T-helper 2 cell treated with Interferon-gamma antibody and Interleukin-4, amounts not matched to agents 100 ng/mL and 5 ng/mL, for 36 hours (primary cell): ENCODE measurements around the gene PGS1. TPM values are rescaled to one million over a fixed set of nuclear protein-coding genes. Genes with fewer than 3 reads are reported as not detected.

Experiments
- intact Hi-C: fragments of 100-400 bp; cut with micrococcal nuclease; formaldehyde crosslinking; loops from one replicate; pipeline ENCODE4 v1.15.1; 2023
- total RNA-seq: library from RNA; stranded (reverse); gene quantifications from 2 replicates; pipeline ENCODE4 v1.2.3, GENCODE V29; 2022

Gene PGS1
- total RNA-seq, 1 donor from 2014 or later = 61.2 TPM

DNA sequence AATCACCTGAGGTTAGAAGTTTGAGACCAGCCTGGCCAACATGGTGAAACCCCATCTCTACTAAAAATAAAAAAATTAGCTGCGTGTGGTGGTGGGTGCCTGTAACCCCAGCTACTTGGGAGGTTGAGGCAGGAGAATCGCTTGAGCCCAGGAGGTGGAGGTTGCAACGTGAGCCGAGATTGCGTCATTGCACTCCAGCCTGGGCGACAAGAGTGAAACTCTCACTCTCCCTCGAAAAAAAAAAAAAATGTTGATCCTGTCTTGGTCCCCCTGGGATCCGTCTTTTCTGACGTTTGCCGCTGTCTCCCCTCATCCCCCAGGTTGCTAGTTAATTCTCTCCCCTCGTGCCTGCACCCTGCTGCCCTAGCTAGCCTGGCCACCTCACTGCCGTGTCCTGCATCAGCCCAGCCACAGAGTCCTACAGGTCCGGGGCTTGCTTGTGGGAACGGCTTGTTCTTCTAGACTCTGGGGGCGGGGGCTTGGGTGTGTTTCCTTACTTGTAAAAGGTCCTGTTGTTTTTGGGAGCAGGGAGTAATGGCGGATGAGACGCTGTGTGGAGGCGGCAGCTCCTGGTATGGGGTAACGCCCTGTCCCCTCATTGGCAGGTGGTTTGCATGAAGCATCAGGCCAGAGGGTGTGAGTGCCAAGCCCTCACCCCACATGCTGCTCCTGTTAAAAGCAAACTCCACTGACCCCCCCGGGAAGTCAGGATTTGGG, 44.6 kb downstream of the PGS1 start:
- intact Hi-C loops = loop anchor here (1.0 to 5.0 kb wide), 2 partner anchors 63 to 171 kb away; partner anchors contain the start of gene SOCS3

DNA sequence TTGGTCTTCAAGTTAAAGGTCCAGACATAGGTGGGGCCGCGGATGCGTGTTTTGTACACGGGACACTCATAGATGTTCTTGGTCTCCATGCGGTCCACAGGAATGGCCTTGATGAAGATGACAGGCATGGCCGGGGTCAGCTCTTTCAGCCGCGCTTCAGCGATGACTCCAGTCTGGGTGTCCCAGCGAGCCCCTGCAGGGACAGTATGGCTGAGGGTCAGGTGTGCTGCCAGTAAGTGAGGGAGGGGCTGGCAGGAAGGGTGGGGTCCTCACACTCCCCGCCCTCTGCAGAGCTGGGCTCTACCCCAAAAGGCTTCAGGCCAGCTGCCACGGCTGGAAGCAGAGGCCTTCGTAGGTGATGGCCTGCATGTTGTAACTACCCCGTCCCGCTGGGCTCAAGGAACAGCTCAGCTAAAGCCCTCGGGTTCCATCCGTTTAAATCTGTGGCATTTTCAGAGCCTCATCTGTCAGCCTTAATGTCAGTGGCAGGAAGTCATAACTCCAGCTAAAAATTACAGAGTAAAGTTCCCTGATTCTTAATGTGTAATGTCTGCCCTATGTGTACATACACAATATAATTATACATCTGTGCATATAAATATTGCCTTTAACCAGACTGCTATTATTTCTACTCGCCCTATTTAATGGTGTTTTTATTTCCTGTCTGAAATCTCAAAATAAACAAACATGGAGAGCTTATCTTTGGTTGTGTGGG, 45.7 kb downstream of the PGS1 start:
- intact Hi-C loops = loop anchor here (5.0 kb wide), 1 partner anchor 172 kb away; no protein-coding TSS in a partner anchor

DNA sequence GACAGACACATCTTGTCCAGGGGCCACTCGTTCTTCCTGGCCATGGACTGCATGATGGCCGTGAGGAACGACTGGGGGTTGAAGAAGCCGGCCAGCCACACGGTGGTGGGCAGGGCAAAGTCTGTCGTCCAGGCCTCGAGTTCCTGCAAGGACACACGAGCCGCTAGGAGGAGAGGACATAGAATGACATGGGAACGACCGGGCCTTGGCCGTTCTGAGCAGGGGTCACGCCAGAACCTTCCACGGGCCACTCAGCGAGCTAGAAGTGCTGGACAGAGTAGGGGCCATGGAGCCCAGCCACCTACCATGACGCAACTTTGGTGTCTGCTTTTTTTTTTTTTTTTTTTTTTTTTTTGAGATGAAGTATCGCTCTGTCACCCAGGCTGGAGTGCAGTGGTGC, 47.0 kb downstream of the PGS1 start:
- intact Hi-C loops = no loop called here

DNA sequence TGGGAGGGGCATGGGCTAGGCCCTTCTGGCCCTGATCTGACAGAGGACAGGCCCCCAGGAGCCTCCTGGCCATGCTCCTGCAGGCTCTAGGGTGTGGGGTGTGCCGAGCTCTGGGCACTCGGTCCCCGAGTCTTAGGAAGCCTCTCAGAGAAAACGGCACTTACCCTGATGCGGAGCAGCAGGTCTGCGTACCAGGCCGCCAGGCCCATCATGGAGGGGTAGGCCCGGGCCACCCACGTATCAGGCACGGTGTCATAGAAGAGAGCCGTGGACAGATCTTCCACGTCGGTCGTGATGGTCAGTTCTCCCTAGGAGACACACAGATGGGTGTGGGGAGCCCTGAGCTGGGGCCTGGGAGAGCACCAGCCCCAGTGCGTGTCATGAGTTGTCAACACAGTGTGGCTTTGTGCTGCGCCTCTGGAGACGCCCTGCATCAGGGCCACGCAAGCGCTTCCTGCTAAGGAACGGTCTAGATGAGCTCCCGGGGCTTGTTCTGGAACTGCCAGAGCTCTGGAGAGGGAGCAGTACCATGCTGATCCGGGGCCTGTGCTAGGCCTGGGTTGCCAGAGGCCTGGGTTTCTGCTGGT, 47.9 kb downstream of the PGS1 start:
- intact Hi-C loops = no loop called here

DNA sequence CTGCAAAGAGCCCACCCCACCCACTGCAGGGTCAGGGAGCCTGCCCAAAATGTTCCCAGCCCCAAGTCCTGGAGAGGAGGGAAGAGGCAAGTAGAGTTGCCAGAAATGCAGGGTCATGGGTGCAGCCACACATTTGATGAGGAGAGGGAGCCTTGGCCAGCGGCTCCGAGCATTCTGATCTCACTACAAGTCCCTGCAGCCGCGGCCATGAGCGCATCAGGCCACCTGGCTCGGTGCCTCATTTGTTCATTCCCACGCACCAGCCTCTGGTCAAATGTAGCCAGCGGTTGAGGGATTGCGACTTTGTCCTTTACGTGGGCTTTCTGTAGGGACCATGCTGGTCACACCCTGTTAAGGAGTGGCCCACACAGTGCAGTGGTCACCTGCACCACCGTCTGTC, 48.7 kb downstream of the PGS1 start:
- intact Hi-C loops = no loop called here

DNA sequence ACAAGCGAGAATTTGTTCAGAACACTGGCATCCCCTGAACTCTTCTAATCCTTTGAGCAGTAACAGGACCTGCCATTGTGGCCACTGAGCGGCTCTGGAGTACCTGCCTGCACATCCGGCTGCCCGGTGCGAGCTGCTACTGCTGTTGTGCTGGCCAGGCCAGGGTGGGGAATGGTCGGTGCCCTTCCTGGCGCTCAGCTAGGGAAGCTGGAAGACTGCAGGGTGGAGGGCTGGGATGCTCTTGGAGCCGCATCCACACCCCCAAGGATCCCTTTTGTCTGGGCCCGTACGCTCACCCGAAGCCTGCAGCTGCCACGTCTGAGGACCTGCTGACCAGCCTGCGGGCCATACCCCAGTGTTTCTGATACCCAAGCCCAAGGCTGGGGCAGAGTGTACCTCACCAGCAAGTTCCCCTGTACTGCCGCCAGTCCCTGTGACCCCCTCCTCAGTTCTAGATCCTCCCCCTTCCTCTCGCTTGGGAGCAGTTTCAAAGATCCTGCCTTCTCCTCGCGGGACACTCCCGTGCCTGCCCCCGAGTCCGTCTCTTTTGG, 49.7 kb downstream of the PGS1 start:
- intact Hi-C loops = no loop called here

DNA sequence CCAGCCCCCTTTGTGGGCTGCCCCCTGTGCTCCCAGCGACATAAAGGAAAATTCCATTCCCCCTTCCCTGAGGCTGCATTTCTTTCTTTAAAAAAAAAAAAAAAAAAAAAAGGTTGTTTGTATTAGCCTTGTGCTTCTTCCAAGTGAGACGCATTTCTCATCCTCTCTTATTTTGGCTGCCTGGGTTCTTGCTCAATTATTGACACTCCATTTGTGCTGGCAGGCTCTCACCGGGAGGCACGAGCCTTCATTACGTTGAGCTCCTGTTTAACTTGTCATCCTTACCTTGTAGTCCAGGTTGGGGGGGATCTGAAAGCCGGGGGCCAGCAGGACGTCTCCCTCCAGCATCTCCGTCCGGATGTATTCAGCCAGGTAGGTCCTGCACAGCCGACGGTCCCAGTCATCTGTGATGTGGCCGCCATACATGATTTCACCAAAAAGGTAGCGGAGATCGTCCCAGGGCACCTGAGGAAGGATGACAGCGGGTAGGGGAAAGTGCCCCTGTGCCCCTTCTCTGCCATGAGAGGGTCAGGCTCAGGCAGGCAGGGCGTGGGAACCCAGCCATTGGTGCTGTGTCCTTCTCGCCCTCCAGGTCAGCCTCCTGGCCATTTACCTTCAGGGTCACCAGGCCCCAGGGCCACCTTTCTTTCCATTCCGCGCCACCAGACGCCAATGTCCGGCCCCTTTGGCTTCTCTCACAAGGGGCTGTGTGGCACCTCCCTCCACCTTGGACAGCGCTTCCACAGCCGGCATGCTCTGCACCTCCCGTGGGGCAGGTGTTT, 50.6 kb downstream of the PGS1 start:
- intact Hi-C loops = no loop called here

DNA sequence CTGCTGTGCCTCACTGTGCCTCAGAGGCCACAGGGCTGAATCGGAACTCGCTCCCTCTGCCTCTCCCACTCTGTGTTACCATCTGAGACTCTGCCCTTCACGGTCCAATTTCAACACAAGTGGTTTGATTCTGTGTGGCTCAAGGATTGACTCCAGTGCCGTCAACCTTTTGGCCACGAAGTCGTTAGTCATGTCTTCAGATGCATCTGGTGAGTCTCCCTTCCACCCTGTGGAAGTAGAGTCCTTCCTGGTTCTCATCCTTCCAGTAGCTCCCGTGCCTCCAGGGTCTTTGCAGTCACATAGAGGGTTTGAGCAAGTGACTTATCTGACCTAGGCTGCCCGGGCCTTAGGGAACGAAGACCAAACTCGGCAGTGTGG, 51.2 kb downstream of the PGS1 start:
- intact Hi-C loops = no loop called here

DNA sequence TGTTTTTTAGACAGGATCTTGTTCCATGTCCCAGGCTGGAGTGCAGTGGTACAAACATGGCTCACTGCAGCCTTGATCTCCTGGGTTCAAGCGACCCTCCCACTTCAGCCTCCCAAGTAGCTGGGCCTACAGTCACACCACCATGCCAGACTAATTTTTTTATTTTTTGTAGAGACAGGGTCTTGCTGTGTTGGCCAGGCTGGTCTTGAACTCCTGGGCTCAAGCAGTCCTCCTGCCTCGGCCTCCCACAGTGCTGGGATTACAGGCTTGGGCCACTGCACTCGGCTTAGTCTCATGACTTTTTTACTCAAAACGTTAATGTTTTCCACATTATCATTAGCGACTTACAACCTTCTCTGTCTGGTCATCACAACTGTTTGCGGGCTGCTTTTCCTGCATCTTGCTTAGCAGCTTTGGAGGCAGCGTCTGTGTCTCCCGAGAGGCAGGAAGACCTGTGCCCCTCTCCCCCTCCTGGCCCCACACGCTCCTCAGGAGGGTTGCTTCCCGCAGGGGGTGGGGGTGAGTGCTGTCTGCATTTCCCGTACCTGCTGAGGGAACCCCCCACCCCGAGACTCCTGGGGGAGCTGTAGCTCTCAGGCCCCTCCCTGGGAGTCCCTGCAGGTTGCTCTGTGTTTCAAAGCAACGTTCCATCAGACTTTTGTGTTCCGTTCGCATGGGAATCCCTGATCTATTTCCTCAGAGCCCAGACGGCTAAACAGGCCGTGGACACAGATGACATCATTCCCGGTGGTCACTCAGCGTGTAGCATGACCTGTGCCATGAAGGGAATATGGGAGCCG, 52.6 kb downstream of the PGS1 start:
- intact Hi-C loops = no loop called here

DNA sequence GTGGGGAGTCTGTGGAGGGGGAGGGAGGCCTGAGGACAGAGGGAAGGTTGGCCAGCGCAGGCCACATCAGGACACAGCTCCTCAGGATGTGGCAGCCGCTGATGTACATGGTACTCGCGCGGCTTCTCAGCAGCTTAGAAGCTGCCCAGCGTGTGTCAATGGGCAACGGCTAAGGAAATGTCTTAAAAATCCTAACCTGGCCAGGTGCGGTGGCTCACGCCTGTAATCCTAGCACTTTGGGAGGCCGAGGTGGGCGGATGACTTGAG, 53.2 kb downstream of the PGS1 start:
- intact Hi-C loops = no loop called here

DNA sequence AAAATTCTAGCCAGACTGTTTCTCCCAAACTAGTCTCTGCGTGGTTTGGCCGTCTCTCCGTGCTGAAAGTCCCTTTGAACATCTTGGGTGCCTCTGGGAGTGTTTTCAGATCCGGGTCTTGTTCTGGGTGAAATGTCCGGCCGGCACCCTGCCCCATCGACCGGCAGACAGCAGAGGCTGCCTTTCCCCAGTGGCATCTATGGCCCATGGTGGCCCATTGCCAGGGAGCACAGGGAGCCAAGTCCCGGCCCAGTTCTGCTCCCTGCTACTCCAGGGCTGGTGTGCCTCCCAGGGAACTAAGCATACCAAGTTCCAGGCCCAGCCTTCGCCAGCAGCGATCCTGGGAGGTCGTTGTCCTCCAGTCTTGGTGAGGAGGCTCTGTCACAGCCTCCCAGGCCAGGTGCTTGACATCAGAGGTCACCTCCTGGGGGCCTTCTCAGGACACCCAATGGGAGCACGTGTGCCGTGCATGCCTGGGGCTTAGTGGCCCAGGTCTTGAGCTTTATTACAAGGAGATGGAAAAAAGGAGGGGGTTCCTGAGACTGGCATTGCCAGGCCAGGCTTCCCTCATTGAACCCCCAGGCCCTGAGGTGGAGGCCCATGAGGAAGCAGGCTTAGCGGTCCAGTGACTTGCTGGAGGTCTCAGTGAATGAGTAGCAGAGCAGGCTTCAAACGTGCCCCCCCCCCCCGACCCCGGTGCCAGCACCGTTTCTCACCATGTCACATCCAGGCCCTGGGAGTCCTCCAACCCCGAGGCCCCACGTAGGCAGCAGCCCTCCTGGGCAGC, 54.0 kb downstream of the PGS1 start:
- intact Hi-C loops = no loop called here

DNA sequence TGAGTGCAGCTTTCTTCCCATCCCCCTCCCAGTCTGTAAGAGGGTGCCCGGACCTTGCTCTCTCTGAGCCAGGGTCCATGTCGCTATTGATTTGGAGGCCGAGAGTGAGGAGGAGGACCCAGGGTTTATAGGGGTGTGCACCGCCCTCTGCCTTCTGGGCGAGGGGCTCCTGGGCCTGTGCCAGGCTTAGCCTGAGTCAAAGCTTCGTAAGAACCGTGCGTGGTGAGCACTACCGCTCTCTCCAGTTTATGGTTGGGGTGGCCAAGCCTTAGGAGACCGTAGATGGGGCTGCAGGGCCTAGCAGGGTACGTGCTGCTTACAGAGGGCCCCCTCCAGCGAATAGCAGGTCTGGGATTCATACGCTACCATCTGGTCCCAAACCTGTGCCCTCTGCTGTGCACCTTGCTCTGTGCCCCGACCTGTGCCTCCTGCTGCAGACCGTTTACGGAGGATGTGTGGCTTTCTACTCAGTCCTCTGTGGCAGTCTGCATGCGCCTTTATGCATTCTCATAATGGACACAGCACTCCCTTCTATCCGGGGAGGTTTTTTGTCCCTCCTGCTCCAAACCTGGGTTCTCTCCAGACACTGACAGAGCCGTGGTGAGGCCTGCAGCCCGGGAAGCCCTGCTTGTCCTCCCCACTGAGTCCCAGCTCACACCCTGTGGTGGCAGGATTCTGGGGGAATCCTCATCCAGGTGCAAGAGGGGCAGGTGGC, 54.7 kb downstream of the PGS1 start:
- intact Hi-C loops = no loop called here

DNA sequence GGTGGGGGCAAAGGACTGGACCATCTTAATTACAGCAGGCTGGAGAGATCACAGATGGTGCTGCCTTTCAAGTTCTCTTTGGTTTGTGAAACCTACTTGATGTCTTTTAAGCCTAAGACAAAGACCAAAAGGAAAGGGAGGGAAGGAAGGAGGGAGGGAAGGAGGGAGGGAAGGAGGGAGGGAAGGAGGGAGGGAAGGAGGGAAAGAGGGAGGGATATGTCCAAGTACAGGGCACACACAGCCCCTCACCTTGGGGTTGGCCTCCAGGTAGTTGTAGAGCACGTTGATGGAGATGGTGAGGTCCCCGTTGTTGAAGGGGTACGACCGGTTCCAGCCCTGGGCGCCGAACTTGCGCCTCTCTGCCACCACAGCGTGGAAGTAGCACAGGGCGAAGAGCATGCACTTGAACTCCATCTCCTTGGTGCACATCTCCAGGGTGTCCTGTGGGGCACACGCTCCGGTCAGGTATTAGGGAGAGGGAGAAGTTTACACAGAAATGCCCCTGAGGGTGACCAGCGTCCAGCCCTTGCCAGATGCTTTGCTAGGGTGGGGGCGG, 55.4 kb downstream of the PGS1 start:
- intact Hi-C loops = no loop called here

DNA sequence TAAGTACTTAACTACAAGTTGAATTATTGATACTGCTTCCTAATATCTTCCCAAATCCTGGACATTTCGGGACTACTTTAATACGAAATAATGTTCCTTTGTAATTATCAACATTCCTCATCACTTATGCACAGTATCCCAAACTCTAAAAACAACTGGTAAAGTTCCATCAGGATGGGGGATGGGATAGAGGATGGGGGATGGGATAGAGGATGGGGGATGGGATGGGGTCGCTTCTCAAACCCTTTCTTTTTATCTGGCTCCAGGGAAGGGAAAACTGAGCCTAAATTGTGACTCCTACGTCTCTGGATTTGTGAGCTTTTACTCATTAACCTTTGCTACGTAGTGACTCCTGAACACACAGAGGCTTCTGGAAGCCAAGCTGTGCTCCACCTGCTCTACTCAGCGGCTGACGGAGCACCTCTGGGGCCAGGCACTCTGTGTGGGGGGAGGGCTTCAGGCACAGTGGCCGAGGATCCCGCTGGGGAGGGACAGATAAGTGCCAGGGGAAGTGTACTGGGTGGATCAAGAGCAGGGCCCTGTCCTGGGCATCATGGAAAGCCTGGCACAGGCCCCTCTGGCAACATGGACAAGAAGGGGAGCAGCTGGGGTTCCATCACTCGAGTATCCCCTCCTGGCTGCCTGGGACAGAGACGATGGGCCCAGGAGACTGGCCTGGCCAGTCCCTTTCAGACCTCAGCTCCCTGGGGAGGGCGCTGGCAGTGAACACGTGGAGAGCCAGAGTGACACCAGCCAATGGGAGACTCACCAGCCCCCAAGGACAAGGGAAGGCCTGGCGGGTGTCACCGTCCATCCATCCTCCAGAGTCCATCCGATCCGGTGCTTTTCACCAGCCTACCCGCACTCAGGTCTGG, 56.2 kb downstream of the PGS1 start:
- intact Hi-C loops = no loop called here

DNA sequence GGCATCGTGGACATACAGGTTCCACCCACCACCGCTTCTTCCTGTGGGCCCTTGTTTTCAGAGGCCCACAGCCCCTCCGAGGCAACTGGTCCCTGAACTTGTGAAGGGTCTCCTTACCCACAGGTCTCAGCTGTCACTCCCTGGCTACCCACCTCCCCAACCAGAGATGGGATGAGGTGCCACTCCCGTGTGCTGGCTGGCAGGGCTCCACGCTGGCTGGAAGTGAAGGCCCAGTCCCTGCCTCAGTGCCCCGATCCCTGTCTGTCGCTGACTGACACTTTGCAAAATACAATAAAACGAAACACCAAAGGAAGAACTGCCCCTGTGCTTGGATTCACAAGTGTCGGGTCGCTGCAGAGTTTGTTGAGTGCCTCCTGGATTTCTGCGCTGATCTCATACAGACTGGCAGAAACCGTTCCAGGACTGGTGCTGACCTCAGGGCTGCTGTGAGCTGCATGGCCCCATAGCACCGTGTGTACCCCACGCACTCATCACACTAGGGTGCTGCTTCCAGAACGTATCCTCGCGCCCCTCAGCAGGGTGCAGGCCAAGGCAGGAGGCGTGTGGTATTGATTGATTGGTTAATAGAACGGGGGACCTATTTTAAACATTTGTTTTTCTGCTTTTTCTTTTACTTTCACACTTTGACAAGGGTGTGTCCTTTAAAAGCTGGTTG, 57.0 kb downstream of the PGS1 start:
- intact Hi-C loops = no loop called here

DNA sequence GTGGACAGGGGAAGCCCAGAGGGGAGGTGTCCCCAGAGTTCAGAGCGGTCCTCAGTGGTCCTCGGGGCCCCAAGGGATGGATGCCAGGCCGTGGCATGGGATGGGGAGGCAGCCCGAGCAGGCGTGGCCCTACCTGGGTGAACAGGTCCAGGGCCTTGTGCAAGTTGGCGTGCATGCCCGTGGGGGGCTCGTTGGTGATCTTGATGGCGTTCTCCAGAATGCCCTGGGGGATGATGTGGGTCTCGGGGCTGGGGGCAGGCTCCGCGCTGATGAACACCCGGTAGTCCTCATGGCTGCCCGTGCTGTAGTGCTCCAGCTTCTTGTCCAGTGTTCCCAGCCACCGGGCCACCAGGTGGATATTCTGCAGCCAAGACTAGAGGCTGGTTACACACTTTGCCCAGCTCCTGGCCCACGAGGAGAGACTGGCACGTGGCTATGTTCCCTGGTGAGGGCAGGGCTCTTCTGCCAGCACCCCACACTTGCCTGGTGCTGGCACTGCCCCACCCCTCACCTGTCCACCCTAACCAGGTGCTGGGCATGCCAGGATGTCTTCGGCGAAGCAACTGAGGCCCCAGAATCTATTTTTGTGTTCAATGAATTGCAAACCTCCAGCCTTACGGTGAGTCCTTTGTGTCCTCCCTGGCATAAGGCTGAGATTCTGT, 59.2 kb downstream of the PGS1 start:
- intact Hi-C loops = no loop called here

DNA sequence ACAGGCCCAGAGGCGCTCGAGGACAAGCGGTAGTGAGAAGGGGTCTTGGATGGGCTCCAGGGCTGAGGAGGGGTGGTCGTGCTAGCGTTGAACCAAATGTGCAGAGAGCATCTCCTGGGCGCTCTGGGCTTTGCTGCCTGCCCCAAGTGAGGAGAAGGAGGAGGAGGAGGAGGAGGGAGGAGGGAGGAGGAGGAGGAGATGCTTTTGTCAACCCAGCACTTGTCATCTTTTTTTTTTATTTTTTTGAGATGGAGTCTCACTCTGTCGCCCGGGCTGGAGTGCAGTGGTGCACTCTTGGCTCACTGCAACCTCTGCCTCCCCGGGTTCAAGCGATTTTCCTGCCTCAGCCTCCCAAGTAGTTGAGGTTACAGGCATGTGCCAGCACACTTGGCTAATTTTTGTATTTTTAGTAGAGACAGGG, 59.8 kb downstream of the PGS1 start:
- intact Hi-C loops = no loop called here
